A673 (cell line): ENCODE data around the gene ADGRD1.

ENCODE experiments used
- EZH2 ChIP-seq: fragments of 200-600 bp; sonication (generic); IDR thresholded peaks from 2 replicates; pipeline ENCODE4 v1.6.1; 2017; ENCODE audit warnings: borderline replicate concordance, low read depth, mild to moderate bottlenecking, mixed read lengths, antibody characterized with exemption, low read length; ENCODE audit not compliant: poor library complexity, severe bottlenecking
- TF ChIP-seq, protein P1 (sequence below): fragments of 300-800, 200-600 bp; sonication (generic); conservative IDR thresholded peaks from 2 replicates; pipeline ENCODE4 v1.5.1; 2017; ENCODE audit warnings: low read depth, mild to moderate bottlenecking, antibody characterized with exemption, low read length, moderate library complexity, mixed read lengths

DNA sequence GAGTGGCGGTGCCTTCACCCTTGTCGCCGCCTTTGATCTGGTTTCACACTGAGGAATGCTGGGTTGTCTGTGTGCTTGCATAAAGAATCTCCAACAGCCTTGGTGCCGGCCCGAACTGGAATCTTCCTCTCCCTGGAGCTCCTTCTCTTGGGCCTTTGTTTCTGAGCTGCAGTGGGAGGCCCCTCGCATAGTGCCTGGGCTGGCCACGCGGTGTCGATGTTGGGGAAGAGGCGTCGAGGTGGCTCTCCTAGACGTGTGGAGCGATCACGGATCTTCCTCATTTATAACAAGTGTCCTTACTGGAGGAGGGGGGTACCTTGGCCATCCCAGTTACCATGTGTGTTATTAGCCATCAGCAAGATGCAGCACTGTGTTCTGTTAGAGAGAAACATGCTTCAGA lies 60.6 kb downstream of the ADGRD1 start:
- TF ChIP-seq, protein P1, sequence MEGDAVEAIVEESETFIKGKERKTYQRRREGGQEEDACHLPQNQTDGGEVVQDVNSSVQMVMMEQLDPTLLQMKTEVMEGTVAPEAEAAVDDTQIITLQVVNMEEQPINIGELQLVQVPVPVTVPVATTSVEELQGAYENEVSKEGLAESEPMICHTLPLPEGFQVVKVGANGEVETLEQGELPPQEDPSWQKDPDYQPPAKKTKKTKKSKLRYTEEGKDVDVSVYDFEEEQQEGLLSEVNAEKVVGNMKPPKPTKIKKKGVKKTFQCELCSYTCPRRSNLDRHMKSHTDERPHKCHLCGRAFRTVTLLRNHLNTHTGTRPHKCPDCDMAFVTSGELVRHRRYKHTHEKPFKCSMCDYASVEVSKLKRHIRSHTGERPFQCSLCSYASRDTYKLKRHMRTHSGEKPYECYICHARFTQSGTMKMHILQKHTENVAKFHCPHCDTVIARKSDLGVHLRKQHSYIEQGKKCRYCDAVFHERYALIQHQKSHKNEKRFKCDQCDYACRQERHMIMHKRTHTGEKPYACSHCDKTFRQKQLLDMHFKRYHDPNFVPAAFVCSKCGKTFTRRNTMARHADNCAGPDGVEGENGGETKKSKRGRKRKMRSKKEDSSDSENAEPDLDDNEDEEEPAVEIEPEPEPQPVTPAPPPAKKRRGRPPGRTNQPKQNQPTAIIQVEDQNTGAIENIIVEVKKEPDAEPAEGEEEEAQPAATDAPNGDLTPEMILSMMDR: no peak
- no peak for TF ChIP-seq EZH2
